HepG2 (cell line): ENCODE measurements around the gene FGF14. TPM values are rescaled to one million over a fixed set of nuclear protein-coding genes. Genes with fewer than 3 reads are reported as not detected.

Experiments
- ATAC-seq: fragments of 200-7000 bp; cut with Tn5 transposase; 3 replicates; pipeline ENCODE4 v1.9.1; 2020; ENCODE audit warnings: mild to moderate bottlenecking, moderate library complexity
- BruUV-seq: library from RNA; stranded (reverse); fragments of 400-500 nt; replicated peaks from 2 replicates; lab custom pipeline; 2021; lab: Mats Ljungman, UMichigan
- CTCF ChIA-PET: fragments of 300-600 bp; formaldehyde crosslinking; extraction: SDS; loops from one replicate; lab custom pipeline; 2021; ENCODE audit warnings: low total read pairs, inconsistent platforms, low intra/inter-chr PET ratio; lab: Yijun Ruan, JAX
- POLR2A ChIA-PET: fragments of 350-600 bp; sonication (Branson Sonifier 250); formaldehyde crosslinking; loops from one replicate; lab custom pipeline; 2020; ENCODE audit warnings: antibody characterized with exemption, inconsistent platforms; lab: Yijun Ruan, JAX
- DNase-seq: peaks from one replicate; pipeline ENCODE4 v3.0.0-alpha.2; 2015; ENCODE audit warnings: low spot score
- FAIRE-seq: peaks from 3 replicates; lab custom pipeline; 2011; peaks lifted over from hg19 to GRCh38; lab: Jason Lieb, UNC
- H2AFZ ChIP-seq: one replicate; pipeline ENCODE4 v1.6.1; 2011; ENCODE audit warnings: low read length, inconsistent platforms
- H3K27ac ChIP-seq: fragments of 300-600 bp; 3 replicates; pipeline ENCODE4 v1.8.0; 2011; ENCODE audit warnings: mixed run types, mild to moderate bottlenecking, mixed read lengths, low read length, inconsistent platforms; ENCODE audit not compliant: insufficient read depth; ENCODE audit errors: extremely low read length
- H3K27me3 ChIP-seq, 2 experiments: fragments of 200-600 bp in 1 of 2; 2 replicates in 1 of 2; 3 replicates in 1 of 2; pipeline versions ENCODE4 v1.6.0 to v1.8.0; 2011; ENCODE audit warnings: low read length in 2 of 2, mild to moderate bottlenecking in 2 of 2, moderate library complexity in 2 of 2, inconsistent platforms in 1 of 2; ENCODE audit not compliant: insufficient read depth in 2 of 2, control insufficient read depth in 1 of 2
- H3K36me3 ChIP-seq, 2 experiments: fragments of 200-600 bp in 1 of 2; replicated peaks in 1 of 2; 2 replicates in 1 of 2; 3 replicates in 1 of 2; pipeline versions ENCODE4 v1.5.1 to v1.8.0; 2011; ENCODE audit warnings: low read length in 2 of 2, inconsistent platforms in 1 of 2; ENCODE audit not compliant: insufficient read depth in 2 of 2, control insufficient read depth in 1 of 2
- H3K4me1 ChIP-seq: 2 replicates; pipeline ENCODE4 v1.5.1; 2012; ENCODE audit warnings: low read length, inconsistent platforms; ENCODE audit not compliant: insufficient read depth
- H3K4me2 ChIP-seq: 2 replicates; pipeline ENCODE4 v1.6.0; 2011; ENCODE audit warnings: low read depth, low read length, inconsistent platforms
- H3K4me3 ChIP-seq, 3 experiments: fragments of 200-600 bp in 1 of 3; sonication (generic), shearing (Covaris generic) in 1 of 3; replicated peaks in 1 of 3; 2 replicates each; pipeline ENCODE4 v1.5.1; 2011 to 2016; ENCODE audit warnings: low read length in 3 of 3, inconsistent platforms in 2 of 3, low read depth in 2 of 3, mild to moderate bottlenecking in 2 of 3, control low read depth in 1 of 3, mixed read lengths in 1 of 3; ENCODE audit not compliant: insufficient read depth in 1 of 3
- H3K79me2 ChIP-seq: one replicate; pipeline ENCODE4 v1.6.1; 2011; ENCODE audit warnings: low read length, inconsistent platforms; ENCODE audit not compliant: insufficient read depth
- H3K9ac ChIP-seq: 2 replicates; pipeline ENCODE4 v1.6.0; 2011; ENCODE audit warnings: mild to moderate bottlenecking, low read depth, low read length, inconsistent platforms; ENCODE audit not compliant: insufficient read depth
- H3K9me3 ChIP-seq: 2 replicates; pipeline ENCODE4 v1.5.1; 2012; ENCODE audit warnings: mild to moderate bottlenecking, low read length
- H4K20me1 ChIP-seq: 2 replicates; pipeline ENCODE4 v1.6.0; 2011; ENCODE audit warnings: inconsistent platforms, mild to moderate bottlenecking, low read length, moderate library complexity; ENCODE audit not compliant: insufficient read depth
- CBFB ChIP-seq: sonication (generic); formaldehyde crosslinking; IDR thresholded peaks from 2 replicates; pipeline ENCODE4 v1.4.0; 2020; ENCODE audit warnings: missing genetic modification reagents
- CENPT ChIP-seq: sonication (generic); formaldehyde crosslinking; IDR thresholded peaks from 2 replicates; pipeline ENCODE4 v1.8.0; 2022; ENCODE audit warnings: low read depth, mild to moderate bottlenecking, moderate library complexity, missing genetic modification reagents
- FOXO1 ChIP-seq: sonication (generic); formaldehyde crosslinking; IDR thresholded peaks from 2 replicates; pipeline ENCODE4 v1.4.0; 2020; ENCODE audit warnings: missing genetic modification reagents
- GATA4 ChIP-seq: sonication (generic); IDR thresholded peaks from 2 replicates; pipeline ENCODE4 v1.6.1; 2016; ENCODE audit warnings: antibody characterized with exemption, low read depth, borderline replicate concordance
- PCBP1 ChIP-seq: fragments of 200-400 bp; formaldehyde crosslinking; IDR thresholded peaks from 2 replicates; pipeline ENCODE4 v1.6.1; 2017; ENCODE audit warnings: mild to moderate bottlenecking, low read depth, low read length, borderline replicate concordance
- TFDP1 ChIP-seq: IDR thresholded peaks from 2 replicates; pipeline ENCODE4 v1.6.1; 2016; ENCODE audit warnings: missing compliant biosample characterization, missing genetic modification reagents, borderline replicate concordance
- ZBED4 ChIP-seq: sonication (generic); formaldehyde crosslinking; IDR thresholded peaks from 2 replicates; pipeline ENCODE4 v1.4.0; 2020; ENCODE audit warnings: missing genetic modification reagents, borderline replicate concordance
- ZNF160 ChIP-seq: sonication (generic); formaldehyde crosslinking; IDR thresholded peaks from 2 replicates; pipeline ENCODE4 v1.8.0; 2022; ENCODE audit warnings: mild to moderate bottlenecking, inconsistent platforms, missing genetic modification reagents
- ZNF225 ChIP-seq: sonication (generic); formaldehyde crosslinking; IDR thresholded peaks from 2 replicates; pipeline ENCODE4 v1.4.0; 2020; ENCODE audit warnings: mild to moderate bottlenecking, missing genetic modification reagents
- ZNF34 ChIP-seq: sonication (generic); formaldehyde crosslinking; IDR thresholded peaks from 2 replicates; pipeline ENCODE4 v1.4.0; 2020; ENCODE audit warnings: mild to moderate bottlenecking, missing genetic modification reagents, borderline replicate concordance
- ZNF513 ChIP-seq: sonication (generic); formaldehyde crosslinking; conservative IDR thresholded peaks from 2 replicates; pipeline ENCODE4 v1.5.0; 2020; ENCODE audit warnings: missing genetic modification reagents
- ZNF850 ChIP-seq: sonication (generic); formaldehyde crosslinking; conservative IDR thresholded peaks from 2 replicates; pipeline ENCODE4 v1.9.0; 2021; ENCODE audit warnings: mild to moderate bottlenecking, missing genetic modification reagents
- ZNF883 ChIP-seq: sonication (generic); formaldehyde crosslinking; IDR thresholded peaks from 2 replicates; pipeline ENCODE4 v1.5.1; 2020; ENCODE audit warnings: mild to moderate bottlenecking, missing genetic modification reagents; ENCODE audit errors: not compliant biosample characterization
- ZSCAN20 ChIP-seq: sonication (generic); formaldehyde crosslinking; IDR thresholded peaks from 2 replicates; pipeline ENCODE4 v1.4.0; 2020; ENCODE audit warnings: missing genetic modification reagents, mild to moderate bottlenecking, borderline replicate concordance
- WGBS: methylation state at CpG from one replicate; pipeline ENCODE4 v1.1.6; 2017; ENCODE audit warnings: low lambda C conversion rate; 5-methylcytosine and 5-hydroxymethylcytosine counted together
- in situ Hi-C: cut with HindIII; loops from 2 replicates; pipeline ENCODE4 v1.10.0; 2017; ENCODE audit warnings: low pct_unique_long_range_greater_than_20kb; ENCODE audit not compliant: extremely low pct_ligation_motif_present
- intact Hi-C: fragments of 100-400 bp; cut with micrococcal nuclease; formaldehyde crosslinking; loops from one replicate; pipeline ENCODE4 v1.10.0; 2022; ENCODE audit not compliant: unreplicated experiment
- polyA plus RNA-seq, 8 experiments: library from polyadenylated mRNA; depleted of rRNA in 3 of 8; stranded (reverse) in 7 of 8; unstranded in 1 of 8; fragments of >200 nt; fragmentation: Illumina TruSeq in 4 of 8; extraction: Trizol in 4 of 8; gene quantifications; 2 replicates each; pipeline versions ENCODE4 v1.2.1 to v1.2.3, GENCODE V29; 2011 to 2016; ENCODE audit warnings: low read depth in 4 of 8, missing spikeins in 1 of 8, mixed read lengths in 1 of 8; ENCODE audit not compliant: insufficient read depth in 1 of 8
- total RNA-seq, 5 experiments: library from RNA; depleted of rRNA; stranded (reverse); fragments of >200 nt; fragmentation: Illumina TruSeq; extraction: Trizol; gene quantifications; 2 replicates each; pipeline ENCODE4 v1.2.3, GENCODE V29; 2016; ENCODE audit warnings: low read depth in 1 of 5

FGF14 gene
- total and polyA plus RNA-seq, 2 of the 13 experiments (the other 11 are each of a cell fraction or from before 2014, with no cell fraction given): not detected

GRCh38 chr13:101989798-101990350 is 412.0 kb downstream of the FGF14 start:
- ATAC-seq (no peak), FAIRE-seq (no peak), DNase-seq (no peak)
- H3K4me2 ChIP-seq: no peak overlapping the region
- H3K4me3 ChIP-seq: no peak overlapping the region
- CTCF ChIA-PET: no interaction called here
- H2AFZ ChIP-seq: no peak overlapping the region
- intact Hi-C loops (no loop called here), in situ Hi-C loops (no loop called here)
- H3K9ac ChIP-seq: no peak overlapping the region
- H3K4me1 ChIP-seq: no peaks in the 10 kb centered on the region
- no peaks in the 10 kb centered on the region for H3K36me3 ChIP-seq
- H3K27ac ChIP-seq: no peak overlapping the region
- H3K9me3 ChIP-seq: no peaks in the 10 kb centered on the region
- TF ChIP-seq ZNF883 (no peak), CENPT (CRISPR knock-in tag) (no peak), ZNF513 (CRISPR knock-in tag) (no peak), ZNF850 (CRISPR knock-in tag) (no peak), GATA4 (no peak), ZNF34 (CRISPR knock-in tag) (no peak), ZNF160 (CRISPR knock-in tag) (no peak), ZNF225 (CRISPR knock-in tag) (no peak), TFDP1 (no peak), FOXO1 (CRISPR knock-in tag) (no peak), ZSCAN20 (CRISPR knock-in tag) (no peak), CBFB (CRISPR knock-in tag) (no peak), ZBED4 (CRISPR knock-in tag) (no peak), PCBP1 (no peak)
- BruUV-seq: no TSS peak
- H3K27me3 ChIP-seq: no peaks in the 10 kb centered on the region
- no peaks in the 10 kb centered on the region for H4K20me1 ChIP-seq
- 1% methylated on average over 5 of the region's 5 CpGs for WGBS
- POLR2A ChIA-PET: no interaction called here
- no peaks in the 10 kb centered on the region for H3K79me2 ChIP-seq
